ENCODE results near the gene ACR.
"Not testable (repeated sequence)": the region's sequence is repeated elsewhere in the genome, so short reads cannot be mapped to it uniquely, and the experiment has no call there.

The ACR gene

DNA sequence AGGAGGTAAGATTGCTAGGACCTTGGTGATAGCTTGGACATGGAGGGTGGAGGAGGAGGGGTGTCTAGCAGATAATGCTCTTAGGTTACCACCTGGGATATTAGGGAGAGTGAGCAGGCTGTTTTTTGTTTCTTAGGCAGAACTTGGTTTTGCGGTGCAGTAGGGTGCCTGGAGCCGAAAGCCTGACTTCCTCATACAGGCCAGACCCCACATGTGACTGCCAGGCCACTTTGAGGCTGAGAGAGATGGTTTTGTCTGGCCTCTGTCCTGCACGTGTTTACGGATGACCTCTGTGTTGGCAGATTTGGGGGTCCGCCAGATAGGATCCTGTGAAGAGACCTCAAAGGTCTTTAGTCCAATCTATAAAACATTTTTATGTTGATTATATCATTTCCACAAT lies 47.3 kb downstream of the ACR start:
- not testable (repeated sequence) for DNase-seq

DNA sequence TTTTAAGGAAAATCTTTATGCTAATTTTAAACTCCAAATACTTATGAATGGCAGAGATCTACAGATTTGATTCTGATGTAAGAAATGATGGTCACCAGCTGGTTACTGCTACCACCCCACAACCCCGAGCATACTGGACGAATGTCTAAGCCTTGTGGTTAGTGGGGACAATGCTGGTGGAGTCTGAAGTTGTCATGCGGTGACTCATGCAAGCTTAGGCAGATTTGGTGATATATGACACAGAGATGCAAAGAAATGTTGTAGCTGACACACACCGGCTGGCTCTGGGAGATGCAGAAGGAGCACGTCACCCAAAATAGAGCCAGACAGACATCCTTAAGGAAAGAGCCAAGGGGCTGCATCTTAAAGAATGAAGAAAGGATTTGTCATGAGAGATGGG lies 48.9 kb downstream of the ACR start:
- not testable (repeated sequence) for DNase-seq
